Tibial nerve (tissue), 4 donors: Measurements from ENCODE around the gene MMD.

ENCODE experiments used
- EP300 ChIP-seq, 2 donors: sonication (generic); formaldehyde crosslinking; IDR thresholded peaks; one replicate each; pipeline ENCODE4 v1.6.1; 2017; ENCODE audit warnings: antibody characterized with exemption in 2 of 2, mild to moderate bottlenecking in 1 of 2
- POLR2A ChIP-seq, 2 donors: fragments of 450-650 bp; IDR thresholded peaks; one replicate each; pipeline ENCODE4 v1.6.1; 2017; ENCODE audit warnings: antibody characterized with exemption in 2 of 2, mild to moderate bottlenecking in 2 of 2, moderate library complexity in 2 of 2
- TF ChIP-seq, protein P1 (sequence below), 5 experiments: fragments of 200-600 bp in 3 of 5; fragments of 450-650 bp in 2 of 5; sonication (generic) in 3 of 5; IDR thresholded peaks; one replicate each; pipeline ENCODE4 v1.5.1; 2016 to 2019; ENCODE audit warnings: antibody characterized with exemption in 5 of 5, mild to moderate bottlenecking in 3 of 5, moderate library complexity in 2 of 5

DNA sequence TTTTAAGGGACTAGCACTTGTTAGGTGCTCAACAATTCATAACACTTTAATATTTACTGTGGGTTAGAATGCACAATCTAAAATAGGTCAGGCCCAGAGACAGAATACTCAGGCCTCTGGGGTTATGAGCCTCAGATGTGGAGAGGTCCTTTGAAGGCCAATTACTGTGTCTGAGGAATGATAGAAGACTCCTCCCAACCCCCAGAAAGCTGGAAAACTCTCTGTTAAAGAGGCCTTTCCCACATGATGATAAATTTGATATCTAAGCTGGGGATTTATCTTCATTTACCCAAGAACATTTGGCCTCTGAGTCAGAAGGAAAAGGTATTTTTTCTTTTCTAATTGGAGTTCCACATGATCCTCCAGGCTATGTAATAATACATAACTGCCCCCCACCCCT is 41.1 kb upstream of the MMD start:
- TF ChIP-seq POLR2A (IDR thresholded peaks at IDR 0.05): no peak
- TF ChIP-seq, protein P1, sequence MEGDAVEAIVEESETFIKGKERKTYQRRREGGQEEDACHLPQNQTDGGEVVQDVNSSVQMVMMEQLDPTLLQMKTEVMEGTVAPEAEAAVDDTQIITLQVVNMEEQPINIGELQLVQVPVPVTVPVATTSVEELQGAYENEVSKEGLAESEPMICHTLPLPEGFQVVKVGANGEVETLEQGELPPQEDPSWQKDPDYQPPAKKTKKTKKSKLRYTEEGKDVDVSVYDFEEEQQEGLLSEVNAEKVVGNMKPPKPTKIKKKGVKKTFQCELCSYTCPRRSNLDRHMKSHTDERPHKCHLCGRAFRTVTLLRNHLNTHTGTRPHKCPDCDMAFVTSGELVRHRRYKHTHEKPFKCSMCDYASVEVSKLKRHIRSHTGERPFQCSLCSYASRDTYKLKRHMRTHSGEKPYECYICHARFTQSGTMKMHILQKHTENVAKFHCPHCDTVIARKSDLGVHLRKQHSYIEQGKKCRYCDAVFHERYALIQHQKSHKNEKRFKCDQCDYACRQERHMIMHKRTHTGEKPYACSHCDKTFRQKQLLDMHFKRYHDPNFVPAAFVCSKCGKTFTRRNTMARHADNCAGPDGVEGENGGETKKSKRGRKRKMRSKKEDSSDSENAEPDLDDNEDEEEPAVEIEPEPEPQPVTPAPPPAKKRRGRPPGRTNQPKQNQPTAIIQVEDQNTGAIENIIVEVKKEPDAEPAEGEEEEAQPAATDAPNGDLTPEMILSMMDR (IDR thresholded peaks at IDR 0.05): no peak
- TF ChIP-seq EP300 (IDR thresholded peaks at IDR 0.05): no peak
